RWPE1 (cell line): Measurements from ENCODE around the gene BSG.

Experiments used
- CTCF ChIA-PET: fragments of 350-600 bp; sonication (Branson Sonifier 250); formaldehyde crosslinking; extraction: SDS; loops from one replicate; lab custom pipeline; 2021; lab: Yijun Ruan, JAX
- POLR2A ChIA-PET: fragments of 400-600 bp; formaldehyde crosslinking; extraction: SDS; loops from one replicate; lab custom pipeline; 2020; ENCODE audit warnings: antibody characterized with exemption; ENCODE audit not compliant: low non-redundant PET; lab: Yijun Ruan, JAX
- DNase-seq: peaks from one replicate; pipeline ENCODE4 v3.0.0; 2012; ENCODE audit warnings: low spot score
- H3K27ac ChIP-seq: fragments of 450-650 bp; 2 replicates; pipeline ENCODE4 v1.5.1; 2017
- CTCF ChIP-seq: fragments of 450-650 bp; conservative IDR thresholded peaks from 2 replicates; pipeline ENCODE4 v1.5.1; 2017; ENCODE audit warnings: low read depth, mild to moderate bottlenecking

The BSG gene

GRCh38 chr19:629961-630714 lies 57.7 kb downstream of the BSG start:
- no peak for DNase-seq
- ChIA-PET POLR2A (no interaction called here), CTCF (no interaction called here)
- H3K27ac ChIP-seq: 0 out of 2 replicates have a peak overlapping the region, but pooled peaks have one; percentile 2
- no peak for TF ChIP-seq CTCF

- no peak for TF ChIP-seq CTCF
- H3K27ac ChIP-seq: peak overlapping the region; percentile 76
- POLR2A ChIA-PET: no interaction called here
- DNase-seq: peak; percentile 62
- CTCF ChIA-PET: interaction anchor here (0.7 kb wide), 1 partner anchor 151 kb away, joined by 5 read pairs; no protein-coding TSS in a partner anchor
Measured at GRCh38 chr19:632579-633067, 60.2 kb downstream of the BSG start.
